Activated T-helper 1 cell treated with anti-CD3 and anti-CD28 coated beads, Interleukin-12 subunit alpha, Interleukin-12 subunit beta, Interleukin-2, Interleukin-4 antibody, amounts not matched to agents 30 ng/mL and 10 ng/mL and 1 ng/mL, durations not matched to agents 14 hours and 24 hours and 36 hours (primary cell): ENCODE measurements around the gene FBXO17. TPM values are rescaled to one million over a fixed set of nuclear protein-coding genes. Genes with fewer than 3 reads are reported as not detected.

Experiments
- DNase-seq: peaks from one replicate; pipeline ENCODE4 v3.0.0; 2021; ENCODE audit warnings: low spot score
- H3K27ac Mint-ChIP-seq: one replicate; pipeline ENCODE4 v1.8.0; 2021; ENCODE audit warnings: mild to moderate bottlenecking, mixed read lengths
- H3K27me3 Mint-ChIP-seq: one replicate; pipeline ENCODE4 v1.8.0; 2022; ENCODE audit warnings: mild to moderate bottlenecking, moderate library complexity, mixed read lengths; ENCODE audit not compliant: insufficient read depth
- H3K36me3 Mint-ChIP-seq: one replicate; pipeline ENCODE4 v1.8.0; 2021; ENCODE audit warnings: low read depth, mixed read lengths
- H3K4me1 Mint-ChIP-seq: one replicate; pipeline ENCODE4 v1.8.0; 2021; ENCODE audit warnings: low read depth, mixed read lengths
- H3K4me3 Mint-ChIP-seq: one replicate; pipeline ENCODE4 v1.8.0; 2021; ENCODE audit warnings: mild to moderate bottlenecking, moderate library complexity, mixed read lengths
- H3K9me3 Mint-ChIP-seq: one replicate; pipeline ENCODE4 v1.8.0; 2021; ENCODE audit warnings: mixed read lengths
- intact Hi-C: fragments of 100-400 bp; cut with micrococcal nuclease; formaldehyde crosslinking; loops from one replicate; pipeline ENCODE4 v1.15.1; 2024
- total RNA-seq: library from RNA; stranded (reverse); gene quantifications from 2 replicates; pipeline ENCODE4 v1.2.3, GENCODE V29; 2022

Gene FBXO17
- total RNA-seq, 1 donor from 2014 or later, result 0.10 TPM

GRCh38 chr19:38900743-38901190 is 74.8 kb downstream of the FBXO17 start:
- Mint-ChIP-seq H3K9me3 (no peaks in the 10 kb centered on the region), H3K4me3 (peak overlapping the region; percentile 93), H3K27me3 (no peaks in the 10 kb centered on the region), H3K4me1 (peaks cover 42% of the 10 kb centered on the region), H3K36me3 (peaks cover 22% of the 10 kb centered on the region), H3K27ac (peak overlapping the region; percentile 87)
- no peak for DNase-seq
- intact Hi-C loops, result loop anchor here (1.0 kb wide), 1 partner anchor 52 kb away; no protein-coding TSS in a partner anchor

GRCh38 chr19:38900202-38900629 is 75.3 kb downstream of the FBXO17 start:
- Mint-ChIP-seq H3K4me3 (peak overlapping the region; percentile 93), H3K27ac (peak overlapping the region; percentile 87), H3K36me3 (peaks cover 17% of the 10 kb centered on the region), H3K27me3 (no peaks in the 10 kb centered on the region), H3K9me3 (no peaks in the 10 kb centered on the region), H3K4me1 (peaks cover 42% of the 10 kb centered on the region)
- no peak for DNase-seq
- intact Hi-C loops, result no loop called here

- no peaks in the 10 kb centered on the region for H3K27me3 Mint-ChIP-seq
- peaks cover 15% of the 10 kb centered on the region for H3K36me3 Mint-ChIP-seq
- peak within 1 kb of the TSS; percentile 93 for H3K4me3 Mint-ChIP-seq
- H3K4me1 Mint-ChIP-seq, result peaks cover 42% of the 10 kb centered on the region
- no peaks in the 10 kb centered on the region for H3K9me3 Mint-ChIP-seq
- peak; percentile 100 for DNase-seq
- intact Hi-C loops, result loop anchor here (1.0 kb wide), 8 partner anchors 21 to 564 kb away; partner anchors contain the start of genes ACTN4, CATSPERG, ECH1 and EIF3K
- peak within 1 kb of the TSS; percentile 94 for H3K27ac Mint-ChIP-seq
Measured at GRCh38 chr19:38899447-38900201, 75.9 kb downstream of the FBXO17 start, which contains the start of the genes NFKBIB and SIRT2. NFKBIB (plus strand) TSS chr19:38899969; CDS start chr19:38900033, 64 bp downstream. SIRT2 (minus strand) TSS chr19:38899618; CDS start chr19:38899521, 97 bp downstream.

GRCh38 chr19:38898788-38899446 is 76.6 kb downstream of the FBXO17 start:
- intact Hi-C loops, result loop anchor here (1.0 kb wide), 8 partner anchors 21 to 564 kb away; partner anchors contain the start of genes ACTN4, CATSPERG, ECH1 and EIF3K
- Mint-ChIP-seq H3K27ac (peak overlapping the region; percentile 94), H3K9me3 (no peaks in the 10 kb centered on the region)

GRCh38 chr19:38894968-38895367 is 80.6 kb downstream of the FBXO17 start:
- H3K27ac Mint-ChIP-seq, result no peak overlapping the region
- peaks cover 8% of the 10 kb centered on the region for H3K36me3 Mint-ChIP-seq
- intact Hi-C loops, result no loop called here
- no peak overlapping the region for H3K4me3 Mint-ChIP-seq
- H3K9me3 Mint-ChIP-seq, result no peaks in the 10 kb centered on the region
- H3K27me3 Mint-ChIP-seq, result no peaks in the 10 kb centered on the region
- peaks cover 21% of the 10 kb centered on the region for H3K4me1 Mint-ChIP-seq
- no peak for DNase-seq

More at GRCh38 chr19:38898788-38899446, 76.6 kb downstream of the FBXO17 start:
- Mint-ChIP-seq H3K4me3 (peak overlapping the region; percentile 93), H3K27me3 (no peaks in the 10 kb centered on the region), H3K4me1 (peaks cover 36% of the 10 kb centered on the region), H3K36me3 (peaks cover 10% of the 10 kb centered on the region)
- no peak for DNase-seq

- H3K9me3 Mint-ChIP-seq, result no peaks in the 10 kb centered on the region
- H3K4me1 Mint-ChIP-seq, result peaks cover 13% of the 10 kb centered on the region
- intact Hi-C loops, result no loop called here
- no peak overlapping the region for H3K4me3 Mint-ChIP-seq
- no peak overlapping the region for H3K27ac Mint-ChIP-seq
- peaks cover 8% of the 10 kb centered on the region for H3K36me3 Mint-ChIP-seq
- H3K27me3 Mint-ChIP-seq, result no peaks in the 10 kb centered on the region
- no peak for DNase-seq
Measured at GRCh38 chr19:38893341-38893771, 82.2 kb downstream of the FBXO17 start.

- intact Hi-C loops, result no loop called here
- Mint-ChIP-seq H3K27ac (no peak overlapping the region), H3K4me1 (peaks cover 8% of the 10 kb centered on the region), H3K4me3 (no peak overlapping the region), H3K36me3 (peaks cover 8% of the 10 kb centered on the region), H3K9me3 (no peaks in the 10 kb centered on the region), H3K27me3 (no peaks in the 10 kb centered on the region)
- no peak for DNase-seq
Measured at GRCh38 chr19:38892841-38893240, 82.7 kb downstream of the FBXO17 start.

GRCh38 chr19:38891771-38892170 is 83.8 kb downstream of the FBXO17 start:
- DNase-seq, result no peak
- Mint-ChIP-seq H3K9me3 (no peaks in the 10 kb centered on the region), H3K4me3 (no peak overlapping the region), H3K27me3 (no peaks in the 10 kb centered on the region), H3K36me3 (peaks cover 8% of the 10 kb centered on the region), H3K4me1 (no peaks in the 10 kb centered on the region), H3K27ac (no peak overlapping the region)
- intact Hi-C loops, result no loop called here

Other genes starting within 250 kb of the FBXO17 start
- gene CAPN12, start 231.3 kb downstream of the FBXO17 start, total RNA-seq, result 1.1 and 2.5 TPM in 2 replicates
- not detected in 2 replicates for gene LGALS7, start 202.2 kb downstream of the FBXO17 start, total RNA-seq
- gene LGALS7B, start 186.5 kb downstream of the FBXO17 start, total RNA-seq, result not detected in 2 replicates
- 1.1 and 1.3 TPM in 2 replicates for gene LGALS4, start 162.8 kb downstream of the FBXO17 start, total RNA-seq
- 125 and 132 TPM in 2 replicates for gene ECH1, start 143.9 kb downstream of the FBXO17 start, total RNA-seq
- 632 and 659 TPM in 2 replicates for gene HNRNPL, start 125.8 kb downstream of the FBXO17 start, total RNA-seq
- 70.7 and 73.1 TPM in 2 replicates for gene RINL, start 97.5 kb downstream of the FBXO17 start, total RNA-seq
- 28.3 and 28.7 TPM in 2 replicates for gene SIRT2, start 76.1 kb downstream of the FBXO17 start, total RNA-seq
- gene NFKBIB, start 75.8 kb downstream of the FBXO17 start, total RNA-seq, result 98.1 and 102 TPM in 2 replicates
- 0.67 and 0.88 TPM in 2 replicates for gene CCER2, start 63.6 kb downstream of the FBXO17 start, total RNA-seq
- gene SARS2, start 45.0 kb downstream of the FBXO17 start, total RNA-seq, result 36.5 and 38.4 TPM in 2 replicates
- gene MRPS12, start 44.8 kb downstream of the FBXO17 start, total RNA-seq, result 118 and 120 TPM in 2 replicates
- gene FBXO27, start 56.8 kb upstream of the FBXO17 start, total RNA-seq, result 0.12 and 0.54 TPM in 2 replicates
- 0.10 TPM in 1 of 2 replicates, not detected in the other for gene ACP7, start 108.6 kb upstream of the FBXO17 start, total RNA-seq
- 18.5 and 19.9 TPM in 2 replicates for gene PAK4, start 150.0 kb upstream of the FBXO17 start, total RNA-seq
- gene NCCRP1, start 221.2 kb upstream of the FBXO17 start, total RNA-seq, result not detected in 2 replicates
- not detected in 2 replicates for gene SYCN, start 228.5 kb upstream of the FBXO17 start, total RNA-seq